ENCODE results near the gene ITPRID1. TPM values are rescaled to one million over a fixed set of nuclear protein-coding genes. Genes with fewer than 3 reads are reported as not detected.

The ITPRID1 gene
- total and polyA plus RNA-seq, 9 of the 15 experiments (the other 6 are each of a cell fraction or from before 2014, with no cell fraction given), result not detected

- TF ChIP-seq DEAF1 (CRISPR knock-in tag; IDR thresholded peaks at IDR 0.05), result no peak
- TF ChIP-seq, protein P1, sequence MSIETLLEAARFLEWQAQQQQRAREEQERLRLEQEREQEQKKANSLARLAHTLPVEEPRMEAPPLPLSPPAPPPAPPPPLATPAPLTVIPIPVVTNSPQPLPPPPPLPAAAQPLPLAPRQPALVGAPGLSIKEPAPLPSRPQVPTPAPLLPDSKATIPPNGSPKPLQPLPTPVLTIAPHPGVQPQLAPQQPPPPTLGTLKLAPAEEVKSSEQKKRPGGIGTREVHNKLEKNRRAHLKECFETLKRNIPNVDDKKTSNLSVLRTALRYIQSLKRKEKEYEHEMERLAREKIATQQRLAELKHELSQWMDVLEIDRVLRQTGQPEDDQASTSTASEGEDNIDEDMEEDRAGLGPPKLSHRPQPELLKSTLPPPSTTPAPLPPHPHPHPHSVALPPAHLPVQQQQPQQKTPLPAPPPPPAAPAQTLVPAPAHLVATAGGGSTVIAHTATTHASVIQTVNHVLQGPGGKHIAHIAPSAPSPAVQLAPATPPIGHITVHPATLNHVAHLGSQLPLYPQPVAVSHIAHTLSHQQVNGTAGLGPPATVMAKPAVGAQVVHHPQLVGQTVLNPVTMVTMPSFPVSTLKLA (conservative IDR thresholded peaks at IDR 0.05), result no peak
- TF ChIP-seq, protein P2, sequence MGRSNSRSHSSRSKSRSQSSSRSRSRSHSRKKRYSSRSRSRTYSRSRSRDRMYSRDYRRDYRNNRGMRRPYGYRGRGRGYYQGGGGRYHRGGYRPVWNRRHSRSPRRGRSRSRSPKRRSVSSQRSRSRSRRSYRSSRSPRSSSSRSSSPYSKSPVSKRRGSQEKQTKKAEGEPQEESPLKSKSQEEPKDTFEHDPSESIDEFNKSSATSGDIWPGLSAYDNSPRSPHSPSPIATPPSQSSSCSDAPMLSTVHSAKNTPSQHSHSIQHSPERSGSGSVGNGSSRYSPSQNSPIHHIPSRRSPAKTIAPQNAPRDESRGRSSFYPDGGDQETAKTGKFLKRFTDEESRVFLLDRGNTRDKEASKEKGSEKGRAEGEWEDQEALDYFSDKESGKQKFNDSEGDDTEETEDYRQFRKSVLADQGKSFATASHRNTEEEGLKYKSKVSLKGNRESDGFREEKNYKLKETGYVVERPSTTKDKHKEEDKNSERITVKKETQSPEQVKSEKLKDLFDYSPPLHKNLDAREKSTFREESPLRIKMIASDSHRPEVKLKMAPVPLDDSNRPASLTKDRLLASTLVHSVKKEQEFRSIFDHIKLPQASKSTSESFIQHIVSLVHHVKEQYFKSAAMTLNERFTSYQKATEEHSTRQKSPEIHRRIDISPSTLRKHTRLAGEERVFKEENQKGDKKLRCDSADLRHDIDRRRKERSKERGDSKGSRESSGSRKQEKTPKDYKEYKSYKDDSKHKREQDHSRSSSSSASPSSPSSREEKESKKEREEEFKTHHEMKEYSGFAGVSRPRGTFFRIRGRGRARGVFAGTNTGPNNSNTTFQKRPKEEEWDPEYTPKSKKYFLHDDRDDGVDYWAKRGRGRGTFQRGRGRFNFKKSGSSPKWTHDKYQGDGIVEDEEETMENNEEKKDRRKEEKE (IDR thresholded peaks at IDR 0.05; ENCODE audit: borderline replicate concordance in 1 of 2, control insufficient read depth in 1 of 2, low read depth in 2 of 2, low read length in 1 of 2), result no peak
These were observed 55.6 kb downstream of the ITPRID1 start (continued) for GRCh38 chr7:31569528-31569927.
